ENCODE data around the gene LRRC10B.

Gene LRRC10B

GRCh38 chr11:61543606-61544306 is 35.2 kb downstream of the LRRC10B start:
- Histone ChIP-seq H3K4me1 (ENCODE audit: control insufficient read depth in 1 of 2, insufficient read depth in 2 of 2, low read length in 2 of 2) (peaks cover 0 to 11% of the 10 kb centered on the region in 2 donors), H3K36me3 (ENCODE audit: control insufficient read depth in 1 of 2, insufficient read depth in 2 of 2, low read length in 2 of 2) (no peaks in the 10 kb centered on the region), H3K27me3 (ENCODE audit: low read depth, low read length) (peaks cover 3% of the 10 kb centered on the region), H3K9me3 (ENCODE audit: control insufficient read depth in 1 of 2, low read length in 2 of 2) (no peaks in the 10 kb centered on the region), H3K27ac (ENCODE audit: low read length) (no peak overlapping the region), H3K4me3 (ENCODE audit: low read depth in 1 of 2, low read length in 2 of 2) (no peak overlapping the region)

- Histone ChIP-seq H3K9me3 (ENCODE audit: control insufficient read depth in 1 of 2, low read length in 2 of 2) (no peaks in the 10 kb centered on the region), H3K4me1 (ENCODE audit: control insufficient read depth in 1 of 2, insufficient read depth in 2 of 2, low read length in 2 of 2) (peaks cover 0 to 11% of the 10 kb centered on the region in 2 donors), H3K36me3 (ENCODE audit: control insufficient read depth in 1 of 2, insufficient read depth in 2 of 2, low read length in 2 of 2) (no peaks in the 10 kb centered on the region), H3K27ac (ENCODE audit: low read length) (no peak overlapping the region), H3K4me3 (ENCODE audit: low read depth in 1 of 2, low read length in 2 of 2) (no peak overlapping the region), H3K27me3 (ENCODE audit: low read depth, low read length) (peaks cover 3% of the 10 kb centered on the region)
Observed at GRCh38 chr11:61544466-61544865, 35.9 kb downstream of the LRRC10B start.

GRCh38 chr11:61545341-61545740 is 36.8 kb downstream of the LRRC10B start:
- Histone ChIP-seq H3K9me3 (ENCODE audit: control insufficient read depth in 1 of 2, low read length in 2 of 2) (no peaks in the 10 kb centered on the region), H3K27ac (ENCODE audit: low read length) (no peak overlapping the region), H3K4me3 (ENCODE audit: low read depth in 1 of 2, low read length in 2 of 2) (no peak overlapping the region), H3K4me1 (ENCODE audit: control insufficient read depth in 1 of 2, insufficient read depth in 2 of 2, low read length in 2 of 2) (peaks cover 0 to 11% of the 10 kb centered on the region in 2 donors), H3K27me3 (ENCODE audit: low read depth, low read length) (peaks cover 3% of the 10 kb centered on the region), H3K36me3 (ENCODE audit: control insufficient read depth in 1 of 2, insufficient read depth in 2 of 2, low read length in 2 of 2) (no peaks in the 10 kb centered on the region)

GRCh38 chr11:61545921-61546320 is 37.4 kb downstream of the LRRC10B start:
- Histone ChIP-seq H3K9me3 (ENCODE audit: control insufficient read depth in 1 of 2, low read length in 2 of 2) (no peaks in the 10 kb centered on the region), H3K36me3 (ENCODE audit: control insufficient read depth in 1 of 2, insufficient read depth in 2 of 2, low read length in 2 of 2) (no peaks in the 10 kb centered on the region), H3K4me3 (ENCODE audit: low read depth in 1 of 2, low read length in 2 of 2) (no peak overlapping the region), H3K4me1 (ENCODE audit: control insufficient read depth in 1 of 2, insufficient read depth in 2 of 2, low read length in 2 of 2) (peaks cover 0 to 11% of the 10 kb centered on the region in 2 donors), H3K27ac (ENCODE audit: low read length) (no peak overlapping the region), H3K27me3 (ENCODE audit: low read depth, low read length) (peaks cover 3% of the 10 kb centered on the region)

- Histone ChIP-seq H3K27me3 (ENCODE audit: low read depth, low read length) (peaks cover 3% of the 10 kb centered on the region), H3K27ac (ENCODE audit: low read length) (no peak overlapping the region), H3K36me3 (ENCODE audit: control insufficient read depth in 1 of 2, insufficient read depth in 2 of 2, low read length in 2 of 2) (no peaks in the 10 kb centered on the region), H3K9me3 (ENCODE audit: control insufficient read depth in 1 of 2, low read length in 2 of 2) (no peaks in the 10 kb centered on the region), H3K4me3 (ENCODE audit: low read depth in 1 of 2, low read length in 2 of 2) (no peak overlapping the region), H3K4me1 (ENCODE audit: control insufficient read depth in 1 of 2, insufficient read depth in 2 of 2, low read length in 2 of 2) (peaks cover 0 to 8% of the 10 kb centered on the region in 2 donors)
Observed at GRCh38 chr11:61546663-61547062, 38.1 kb downstream of the LRRC10B start.

- Histone ChIP-seq H3K4me1 (ENCODE audit: control insufficient read depth in 1 of 2, insufficient read depth in 2 of 2, low read length in 2 of 2) (peaks cover 0 to 2% of the 10 kb centered on the region in 2 donors), H3K9me3 (ENCODE audit: control insufficient read depth in 1 of 2, low read length in 2 of 2) (no peaks in the 10 kb centered on the region), H3K27me3 (ENCODE audit: low read depth, low read length) (peaks cover 3% of the 10 kb centered on the region), H3K36me3 (ENCODE audit: control insufficient read depth in 1 of 2, insufficient read depth in 2 of 2, low read length in 2 of 2) (no peaks in the 10 kb centered on the region), H3K4me3 (ENCODE audit: low read depth in 1 of 2, low read length in 2 of 2) (no peak overlapping the region), H3K27ac (ENCODE audit: low read length) (no peak overlapping the region)
Observed at GRCh38 chr11:61547246-61547645, 38.7 kb downstream of the LRRC10B start.

GRCh38 chr11:61549177-61549576 is 40.6 kb downstream of the LRRC10B start:
- Histone ChIP-seq H3K9me3 (ENCODE audit: control insufficient read depth in 1 of 2, low read length in 2 of 2) (no peaks in the 10 kb centered on the region), H3K4me1 (ENCODE audit: control insufficient read depth in 1 of 2, insufficient read depth in 2 of 2, low read length in 2 of 2) (no peaks in the 10 kb centered on the region), H3K27me3 (ENCODE audit: low read depth, low read length) (peaks cover 5% of the 10 kb centered on the region), H3K36me3 (ENCODE audit: control insufficient read depth in 1 of 2, insufficient read depth in 2 of 2, low read length in 2 of 2) (no peaks in the 10 kb centered on the region), H3K27ac (ENCODE audit: low read length) (no peak overlapping the region), H3K4me3 (ENCODE audit: low read depth in 1 of 2, low read length in 2 of 2) (no peak overlapping the region)

- H3K36me3 ChIP-seq (ENCODE audit: control insufficient read depth in 1 of 2, insufficient read depth in 2 of 2, low read length in 2 of 2) = no peaks in the 10 kb centered on the region
- H3K4me3 ChIP-seq (ENCODE audit: low read depth in 1 of 2, low read length in 2 of 2) = no peak overlapping the region
- no peaks in the 10 kb centered on the region for H3K9me3 ChIP-seq (ENCODE audit: control insufficient read depth in 1 of 2, low read length in 2 of 2)
- H3K4me1 ChIP-seq (ENCODE audit: control insufficient read depth in 1 of 2, insufficient read depth in 2 of 2, low read length in 2 of 2) = peaks cover 0 to under 1% of the 10 kb centered on the region in 2 donors
- H3K27ac ChIP-seq (ENCODE audit: low read length) = no peak overlapping the region
- H3K27me3 ChIP-seq (ENCODE audit: low read depth, low read length) = peaks cover 12% of the 10 kb centered on the region
Observed at GRCh38 chr11:61549662-61550568, 41.4 kb downstream of the LRRC10B start.

GRCh38 chr11:61550665-61551227 is 42.2 kb downstream of the LRRC10B start:
- no peaks in the 10 kb centered on the region for H3K9me3 ChIP-seq (ENCODE audit: control insufficient read depth in 1 of 2, low read length in 2 of 2)
- H3K27me3 ChIP-seq (ENCODE audit: low read depth, low read length) = peaks cover 16% of the 10 kb centered on the region
- H3K36me3 ChIP-seq (ENCODE audit: control insufficient read depth in 1 of 2, insufficient read depth in 2 of 2, low read length in 2 of 2) = no peaks in the 10 kb centered on the region
- H3K4me3 ChIP-seq (ENCODE audit: low read depth in 1 of 2, low read length in 2 of 2) = no peak overlapping the region
- H3K4me1 ChIP-seq (ENCODE audit: control insufficient read depth in 1 of 2, insufficient read depth in 2 of 2, low read length in 2 of 2) = peaks cover 0 to 8% of the 10 kb centered on the region in 2 donors
- H3K27ac ChIP-seq (ENCODE audit: low read length) = no peak overlapping the region

GRCh38 chr11:61551634-61552033 is 43.1 kb downstream of the LRRC10B start:
- Histone ChIP-seq H3K4me1 (ENCODE audit: control insufficient read depth in 1 of 2, insufficient read depth in 2 of 2, low read length in 2 of 2) (peaks cover 0 to 8% of the 10 kb centered on the region in 2 donors), H3K27me3 (ENCODE audit: low read depth, low read length) (peaks cover 22% of the 10 kb centered on the region), H3K27ac (ENCODE audit: low read length) (no peak overlapping the region)

GRCh38 chr11:61552108-61552635 is 43.6 kb downstream of the LRRC10B start:
- Histone ChIP-seq H3K4me1 (ENCODE audit: control insufficient read depth in 1 of 2, insufficient read depth in 2 of 2, low read length in 2 of 2) (peaks cover 0 to 8% of the 10 kb centered on the region in 2 donors), H3K27ac (ENCODE audit: low read length) (no peak overlapping the region), H3K27me3 (ENCODE audit: low read depth, low read length) (peaks cover 26% of the 10 kb centered on the region), H3K4me3 (ENCODE audit: low read depth in 1 of 2, low read length in 2 of 2) (no peak overlapping the region), H3K36me3 (ENCODE audit: control insufficient read depth in 1 of 2, insufficient read depth in 2 of 2, low read length in 2 of 2) (no peaks in the 10 kb centered on the region), H3K9me3 (ENCODE audit: control insufficient read depth in 1 of 2, low read length in 2 of 2) (no peaks in the 10 kb centered on the region)

More at GRCh38 chr11:61551634-61552033, 43.1 kb downstream of the LRRC10B start:
- Histone ChIP-seq H3K4me3 (ENCODE audit: low read depth in 1 of 2, low read length in 2 of 2) (no peak overlapping the region), H3K36me3 (ENCODE audit: control insufficient read depth in 1 of 2, insufficient read depth in 2 of 2, low read length in 2 of 2) (no peaks in the 10 kb centered on the region), H3K9me3 (ENCODE audit: control insufficient read depth in 1 of 2, low read length in 2 of 2) (no peaks in the 10 kb centered on the region)
